ENCODE data around the gene SIRPB2.
A peak's percentile ranks its signal among the peaks of the same experiment; 100 is the strongest.

Gene SIRPB2

GRCh38 chr20:1491281-1491840 is at the start of gene SIRPB2:
SIRPB2 (minus strand) TSS chr20:1491420; CDS start chr20:1491359, 61 bp downstream.
- DNase-seq (ENCODE audit: low read depth in 2 of 2), result no peak

- DNase-seq (ENCODE audit: low read depth in 2 of 2), result no peak
Observed at GRCh38 chr20:1539816-1540419, 48.7 kb upstream of the SIRPB2 start.

- DNase-seq (ENCODE audit: low read depth in 2 of 2), result no peak
Observed at GRCh38 chr20:1538655-1539054, 47.4 kb upstream of the SIRPB2 start.

- DNase-seq (ENCODE audit: low read depth in 2 of 2), result no peak
Observed at GRCh38 chr20:1537731-1538058, 46.5 kb upstream of the SIRPB2 start.

- DNase-seq (ENCODE audit: low read depth in 2 of 2), result no peak
Observed at GRCh38 chr20:1536893-1537730, 45.9 kb upstream of the SIRPB2 start.

GRCh38 chr20:1535420-1536175 is 44.4 kb upstream of the SIRPB2 start:
- no peak for DNase-seq (ENCODE audit: low read depth in 2 of 2)

GRCh38 chr20:1534526-1534925 is 43.3 kb upstream of the SIRPB2 start:
- DNase-seq (ENCODE audit: low read depth in 2 of 2), result no peak

GRCh38 chr20:1533059-1533458 is 41.8 kb upstream of the SIRPB2 start:
- DNase-seq (ENCODE audit: low read depth in 2 of 2), result no peak

GRCh38 chr20:1528811-1529210 is 37.6 kb upstream of the SIRPB2 start:
- no peak for DNase-seq (ENCODE audit: low read depth in 2 of 2)

- no peak for DNase-seq (ENCODE audit: low read depth in 2 of 2)
Observed at GRCh38 chr20:1527923-1528322, 36.7 kb upstream of the SIRPB2 start.

GRCh38 chr20:1526896-1527295 is 35.7 kb upstream of the SIRPB2 start:
- DNase-seq (ENCODE audit: low read depth in 2 of 2), result no peak

- DNase-seq (ENCODE audit: low read depth in 2 of 2), result no peak
Observed at GRCh38 chr20:1526310-1526709, 35.1 kb upstream of the SIRPB2 start.

GRCh38 chr20:1524004-1524403 is 32.8 kb upstream of the SIRPB2 start:
- DNase-seq (ENCODE audit: low read depth in 2 of 2), result no peak

GRCh38 chr20:1517010-1517409 is 25.8 kb upstream of the SIRPB2 start:
- no peak for DNase-seq (ENCODE audit: low read depth in 2 of 2)

- no peak for DNase-seq (ENCODE audit: low read depth in 2 of 2)
Observed at GRCh38 chr20:1513801-1514200, 22.6 kb upstream of the SIRPB2 start.

- DNase-seq (ENCODE audit: low read depth in 2 of 2), result no peak
Observed at GRCh38 chr20:1509237-1509636, 18.0 kb upstream of the SIRPB2 start.

GRCh38 chr20:1508574-1508973 is 17.4 kb upstream of the SIRPB2 start:
- no peak for DNase-seq (ENCODE audit: low read depth in 2 of 2)

- DNase-seq (ENCODE audit: low read depth in 2 of 2), result no peak
Observed at GRCh38 chr20:1507276-1507675, 16.1 kb upstream of the SIRPB2 start.

- DNase-seq (ENCODE audit: low read depth in 2 of 2), result no peak
Observed at GRCh38 chr20:1505871-1506270, 14.7 kb upstream of the SIRPB2 start.

- DNase-seq (ENCODE audit: low read depth in 2 of 2), result no peak
Observed at GRCh38 chr20:1505361-1505760, 14.1 kb upstream of the SIRPB2 start.

- DNase-seq (ENCODE audit: low read depth in 2 of 2), result peak; percentile 54 to 56
Observed at GRCh38 chr20:1503564-1504227, 12.5 kb upstream of the SIRPB2 start.

GRCh38 chr20:1500496-1500895 is 9.3 kb upstream of the SIRPB2 start:
- no peak for DNase-seq (ENCODE audit: low read depth in 2 of 2)
